ENCODE measurements around the gene PLOD1.

DNA sequence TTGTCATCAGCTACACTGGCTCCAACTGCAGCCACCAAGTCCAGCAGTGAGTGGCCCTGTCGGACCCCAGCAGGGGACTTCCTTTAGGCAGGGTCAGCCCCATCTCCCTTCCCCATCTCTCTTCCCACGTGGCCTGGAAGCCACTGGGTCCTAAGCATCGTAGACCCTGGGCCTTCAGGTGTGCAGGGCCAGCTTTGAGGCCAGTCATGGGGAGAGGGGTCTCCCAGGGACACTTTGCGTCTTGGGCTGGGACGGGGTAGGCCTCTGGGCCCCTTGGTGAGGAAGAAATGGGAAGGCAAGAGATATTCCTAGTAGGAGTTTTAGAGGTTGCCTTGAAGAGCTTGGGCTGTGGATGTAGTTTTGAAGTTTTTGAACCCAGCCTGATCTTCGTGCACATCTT lies 72.7 kb downstream of the PLOD1 start:
- TF ChIP-seq CTCF (conservative IDR thresholded peaks at IDR 0.05; ENCODE audit: low read depth, low read length): no peak
- TF ChIP-seq EZH2 (IDR thresholded peaks at IDR 0.05; ENCODE audit: borderline replicate concordance, low read depth, low read length, poor library complexity, severe bottlenecking): no peak

All from A673 (cell line).